ENCODE measurements around the gene MAP3K15.
"Not testable (repeated sequence)": the region's sequence is repeated elsewhere in the genome, so short reads cannot be mapped to it uniquely, and the experiment has no call there.

Gene MAP3K15

DNA sequence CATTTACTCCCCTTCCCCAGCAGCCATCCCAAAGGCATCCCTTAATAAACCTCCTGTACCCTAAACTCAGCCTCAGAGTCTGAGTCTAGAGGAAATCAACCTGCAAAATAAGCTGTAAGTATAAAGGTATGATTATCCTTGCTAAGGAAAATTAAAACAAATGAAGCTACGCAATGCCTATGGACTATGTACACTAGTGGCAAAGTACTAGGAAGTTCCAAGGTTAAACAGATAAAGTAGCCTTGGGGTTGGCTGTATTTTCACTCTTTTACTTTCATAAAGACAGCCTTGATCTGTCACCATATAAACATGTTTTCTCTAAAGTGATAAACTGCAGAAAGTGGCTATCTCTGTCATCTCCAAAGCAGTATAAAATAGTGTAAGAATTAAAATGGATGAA lies 35.9 kb downstream of the MAP3K15 start:
- Histone ChIP-seq H3K36me3 (ENCODE audit: control insufficient read depth, insufficient read depth, low read length) (no peaks in the 10 kb centered on the region), H3K4me3 (ENCODE audit: low read depth, low read length) (no peak overlapping the region), H3K4me1 (ENCODE audit: control insufficient read depth, insufficient read depth, low read length) (no peaks in the 10 kb centered on the region), H3K27ac (ENCODE audit: low read depth, low read length) (no peak overlapping the region), H3K27me3 (ENCODE audit: control insufficient read depth, insufficient read depth, low read length) (no peaks in the 10 kb centered on the region), H3K9ac (ENCODE audit: low read depth, low read length) (no peak overlapping the region), H3K9me3 (ENCODE audit: control insufficient read depth, insufficient read depth, low read length) (peaks cover 18% of the 10 kb centered on the region)

DNA sequence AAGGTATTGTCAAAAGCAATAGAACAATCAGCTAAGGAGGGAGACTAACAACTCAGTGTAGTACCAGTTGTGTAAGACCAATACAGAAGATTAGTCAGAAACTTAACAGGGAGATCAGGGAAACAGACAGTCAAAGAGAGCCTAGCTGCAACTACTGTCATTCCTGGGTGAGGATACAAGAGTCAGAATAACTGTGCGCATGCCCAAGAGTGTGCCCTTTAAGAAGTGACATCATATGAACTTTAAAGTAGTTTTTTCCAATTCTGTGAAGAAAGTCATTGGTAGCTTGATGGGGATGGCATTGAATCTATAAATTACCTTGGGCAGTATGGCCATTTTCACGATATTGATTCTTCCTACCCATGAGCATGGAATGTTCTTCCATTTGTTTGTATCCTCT lies 46.9 kb downstream of the MAP3K15 start:
- H3K4me1 ChIP-seq (ENCODE audit: control insufficient read depth, insufficient read depth, low read length); H3K27me3 ChIP-seq (ENCODE audit: control insufficient read depth, insufficient read depth, low read length); H3K9me3 ChIP-seq (ENCODE audit: control insufficient read depth, insufficient read depth, low read length); H3K9ac ChIP-seq (ENCODE audit: low read depth, low read length); H3K27ac ChIP-seq (ENCODE audit: low read depth, low read length); H3K4me3 ChIP-seq (ENCODE audit: low read depth, low read length); H3K36me3 ChIP-seq (ENCODE audit: control insufficient read depth, insufficient read depth, low read length): not testable (repeated sequence)

DNA sequence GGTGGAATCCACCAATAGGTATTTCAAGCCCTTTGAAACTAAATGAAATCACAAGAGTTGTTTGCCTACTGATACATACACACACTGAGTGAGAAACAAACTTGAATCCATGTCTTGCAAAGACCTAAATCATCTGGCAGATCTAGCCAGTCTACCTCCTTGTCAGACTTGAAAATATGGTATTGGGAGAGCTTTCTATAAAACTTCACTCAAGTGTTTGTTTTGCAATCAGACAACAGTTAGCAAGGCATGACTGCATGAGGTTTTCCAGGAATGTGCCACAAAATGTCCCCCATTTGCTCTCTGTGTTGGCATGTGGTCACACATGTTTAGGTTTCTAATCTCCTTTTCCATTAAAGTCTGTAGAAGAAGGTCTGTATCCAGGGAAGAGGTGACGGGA lies 52.4 kb downstream of the MAP3K15 start:
- H3K9me3 ChIP-seq (ENCODE audit: control insufficient read depth, insufficient read depth, low read length): peaks cover 4% of the 10 kb centered on the region

DNA sequence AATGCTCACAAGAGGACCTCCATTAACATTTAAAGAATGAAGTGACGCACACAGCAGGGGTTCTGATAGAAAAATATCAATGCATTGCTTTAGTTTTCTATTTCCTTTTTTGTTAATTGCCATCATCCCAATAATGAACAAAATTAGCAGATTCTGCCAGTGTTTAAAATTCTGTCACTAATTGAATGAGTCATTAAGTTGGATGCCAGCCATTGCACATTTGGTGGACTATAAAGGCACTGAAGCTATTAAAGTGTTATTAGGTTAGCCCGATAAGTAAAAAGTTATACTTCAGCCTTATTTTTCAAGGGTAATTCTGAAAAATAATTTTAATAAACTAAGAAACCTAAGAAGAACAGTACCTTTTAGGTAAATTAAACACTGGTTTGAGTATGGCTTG lies 53.1 kb downstream of the MAP3K15 start:
- Histone ChIP-seq H3K27me3 (ENCODE audit: control insufficient read depth, insufficient read depth, low read length) (no peaks in the 10 kb centered on the region), H3K4me1 (ENCODE audit: control insufficient read depth, insufficient read depth, low read length) (no peaks in the 10 kb centered on the region), H3K4me3 (ENCODE audit: low read depth, low read length) (no peak overlapping the region), H3K9me3 (ENCODE audit: control insufficient read depth, insufficient read depth, low read length) (peaks cover 4% of the 10 kb centered on the region), H3K9ac (ENCODE audit: low read depth, low read length) (no peak overlapping the region), H3K36me3 (ENCODE audit: control insufficient read depth, insufficient read depth, low read length) (no peaks in the 10 kb centered on the region), H3K27ac (ENCODE audit: low read depth, low read length) (no peak overlapping the region)

More for the DNA sequence above, 52.4 kb downstream of the MAP3K15 start:
- Histone ChIP-seq H3K4me3 (ENCODE audit: low read depth, low read length) (no peak overlapping the region), H3K27ac (ENCODE audit: low read depth, low read length) (no peak overlapping the region), H3K9ac (ENCODE audit: low read depth, low read length) (no peak overlapping the region), H3K4me1 (ENCODE audit: control insufficient read depth, insufficient read depth, low read length) (no peaks in the 10 kb centered on the region), H3K36me3 (ENCODE audit: control insufficient read depth, insufficient read depth, low read length) (no peaks in the 10 kb centered on the region), H3K27me3 (ENCODE audit: control insufficient read depth, insufficient read depth, low read length) (no peaks in the 10 kb centered on the region)

DNA sequence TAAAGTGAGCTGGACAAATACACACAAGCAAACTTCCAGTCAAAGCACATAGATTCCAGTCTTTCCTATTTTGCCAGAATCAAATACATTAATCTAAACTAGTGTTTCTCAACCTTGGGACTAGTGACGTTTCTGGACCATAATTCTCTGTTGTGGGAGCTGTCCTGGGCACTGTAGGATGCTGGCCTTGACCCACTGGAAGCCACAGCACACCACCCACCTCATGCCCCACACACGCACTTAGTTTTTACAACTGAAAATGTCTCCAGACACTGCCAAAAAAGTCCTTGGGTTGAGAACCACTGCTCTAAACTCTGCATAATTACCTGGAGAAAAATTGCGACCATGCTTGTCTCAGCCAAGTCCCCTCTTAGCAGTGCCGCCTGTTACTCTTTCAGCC lies 57.6 kb downstream of the MAP3K15 start:
- H3K4me3 ChIP-seq (ENCODE audit: low read depth, low read length): no peak overlapping the region
- H3K27me3 ChIP-seq (ENCODE audit: control insufficient read depth, insufficient read depth, low read length): no peaks in the 10 kb centered on the region
- peaks cover 6% of the 10 kb centered on the region; the same call in 1 of the 2 replicates for H3K36me3 ChIP-seq (ENCODE audit: control insufficient read depth, insufficient read depth, low read length)
- peaks cover 8% of the 10 kb centered on the region; the same call in 1 of the 2 replicates for H3K9me3 ChIP-seq (ENCODE audit: control insufficient read depth, insufficient read depth, low read length)
- no peak overlapping the region for H3K9ac ChIP-seq (ENCODE audit: low read depth, low read length)
- H3K27ac ChIP-seq (ENCODE audit: low read depth, low read length): no peak overlapping the region
- H3K4me1 ChIP-seq (ENCODE audit: control insufficient read depth, insufficient read depth, low read length): no peaks in the 10 kb centered on the region

DNA sequence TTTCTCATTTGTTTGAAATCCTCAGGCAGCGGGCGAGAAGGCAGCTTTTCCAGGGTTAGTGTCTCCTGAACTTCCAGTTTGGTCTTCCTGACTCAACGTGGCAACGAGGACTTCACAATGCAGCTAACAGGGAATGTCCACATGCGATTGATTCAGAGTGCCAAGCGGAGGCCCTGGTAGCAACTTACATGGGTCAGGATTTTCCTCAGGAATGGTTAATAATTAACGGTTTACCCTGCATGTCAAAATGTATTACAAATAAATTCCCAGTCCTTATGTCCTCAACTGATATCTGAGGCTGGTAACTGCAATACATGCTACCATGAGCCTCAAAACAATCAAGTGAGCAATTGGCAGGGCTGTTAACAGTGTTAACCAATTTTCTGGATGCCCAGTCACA lies 67.2 kb downstream of the MAP3K15 start:
- Histone ChIP-seq H3K9ac (ENCODE audit: low read depth, low read length) (no peak overlapping the region), H3K27ac (ENCODE audit: low read depth, low read length) (no peak overlapping the region), H3K9me3 (ENCODE audit: control insufficient read depth, insufficient read depth, low read length) (no peaks in the 10 kb centered on the region; the same call in 1 of the 2 replicates), H3K4me3 (ENCODE audit: low read depth, low read length) (no peak overlapping the region), H3K4me1 (ENCODE audit: control insufficient read depth, insufficient read depth, low read length) (no peaks in the 10 kb centered on the region), H3K36me3 (ENCODE audit: control insufficient read depth, insufficient read depth, low read length) (no peaks in the 10 kb centered on the region), H3K27me3 (ENCODE audit: control insufficient read depth, insufficient read depth, low read length) (no peaks in the 10 kb centered on the region)

DNA sequence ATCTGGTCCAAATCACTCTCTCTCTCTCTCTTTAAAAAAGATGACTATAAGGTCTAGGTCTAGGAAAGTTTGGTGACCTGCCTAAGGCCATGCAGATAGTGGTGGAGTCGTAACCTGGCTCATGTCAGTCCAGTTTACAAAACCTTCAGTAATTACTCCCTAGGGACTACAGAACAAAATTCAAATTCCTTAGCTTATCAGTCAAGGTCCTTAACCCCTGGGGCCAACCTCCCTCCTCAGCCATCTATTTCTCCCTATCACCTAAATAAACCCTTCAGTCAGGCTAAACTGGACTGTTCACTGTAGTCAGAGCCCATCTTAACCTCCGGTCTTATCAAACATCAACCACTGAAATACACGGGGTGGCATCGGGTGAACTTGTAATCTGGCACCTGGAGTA lies 68.9 kb downstream of the MAP3K15 start:
- H3K27ac ChIP-seq (ENCODE audit: low read depth, low read length): no peak overlapping the region
- H3K4me1 ChIP-seq (ENCODE audit: control insufficient read depth, insufficient read depth, low read length): no peaks in the 10 kb centered on the region
- no peaks in the 10 kb centered on the region; the same call in 1 of the 2 replicates for H3K9me3 ChIP-seq (ENCODE audit: control insufficient read depth, insufficient read depth, low read length)
- H3K27me3 ChIP-seq (ENCODE audit: control insufficient read depth, insufficient read depth, low read length): no peaks in the 10 kb centered on the region
- H3K9ac ChIP-seq (ENCODE audit: low read depth, low read length): no peak overlapping the region
- H3K4me3 ChIP-seq (ENCODE audit: low read depth, low read length): no peak overlapping the region
- H3K36me3 ChIP-seq (ENCODE audit: control insufficient read depth, insufficient read depth, low read length): no peaks in the 10 kb centered on the region

DNA sequence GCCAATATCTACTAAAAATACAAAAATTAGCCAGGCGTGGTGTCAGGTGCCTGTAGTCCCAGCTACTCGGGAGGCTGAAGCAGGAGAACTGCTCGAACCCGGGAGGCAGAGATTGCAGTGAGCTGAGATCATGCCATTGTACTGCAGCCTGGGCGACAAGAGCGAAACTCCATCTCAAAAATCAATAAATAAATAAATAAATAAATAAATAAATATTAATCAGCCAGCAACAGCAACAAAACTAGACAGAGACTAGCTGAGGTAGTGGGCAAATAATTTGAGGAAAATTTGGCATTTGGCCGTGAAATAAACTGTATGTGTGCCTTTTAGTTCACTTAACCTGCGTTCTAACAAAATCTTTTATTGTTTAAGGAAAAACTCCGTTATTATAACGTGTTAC lies 69.5 kb downstream of the MAP3K15 start:
- H3K4me1 ChIP-seq (ENCODE audit: control insufficient read depth, insufficient read depth, low read length); H3K27ac ChIP-seq (ENCODE audit: low read depth, low read length); H3K9ac ChIP-seq (ENCODE audit: low read depth, low read length); H3K9me3 ChIP-seq (ENCODE audit: control insufficient read depth, insufficient read depth, low read length); H3K36me3 ChIP-seq (ENCODE audit: control insufficient read depth, insufficient read depth, low read length); H3K4me3 ChIP-seq (ENCODE audit: low read depth, low read length); H3K27me3 ChIP-seq (ENCODE audit: control insufficient read depth, insufficient read depth, low read length): not testable (repeated sequence)

DNA sequence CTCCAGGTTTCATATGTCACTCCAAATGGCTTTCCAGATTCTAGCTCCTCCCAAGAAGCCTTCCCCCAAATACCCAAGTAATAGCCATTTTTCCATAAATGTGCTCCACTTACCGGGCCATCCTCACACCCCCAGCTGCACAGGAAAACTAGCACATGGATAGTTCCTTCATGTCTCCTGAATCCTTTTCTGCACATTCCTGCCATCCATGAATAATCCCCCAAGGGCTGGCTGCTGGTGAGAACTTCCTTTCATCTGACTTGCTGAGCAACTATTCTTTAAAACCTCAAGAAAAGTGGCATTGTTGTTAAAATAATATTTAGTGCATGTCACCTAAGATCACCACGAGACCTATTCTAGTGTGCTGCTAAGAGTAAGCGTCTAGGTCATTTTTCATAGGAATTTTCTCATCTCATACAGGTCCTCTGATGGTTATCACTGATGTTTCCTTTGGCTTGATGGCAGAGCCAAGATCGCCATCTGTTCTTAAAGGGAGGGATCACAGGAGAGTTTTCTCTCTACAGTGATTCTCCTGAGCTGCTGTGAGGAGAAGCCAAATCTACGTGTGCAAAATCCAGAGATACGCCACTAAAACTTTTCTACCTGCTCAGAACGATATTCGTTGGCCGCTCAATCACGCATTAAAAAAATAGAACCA lies 71.3 kb downstream of the MAP3K15 start:
- Histone ChIP-seq H3K36me3 (ENCODE audit: control insufficient read depth, insufficient read depth, low read length) (no peaks in the 10 kb centered on the region), H3K9me3 (ENCODE audit: control insufficient read depth, insufficient read depth, low read length) (no peaks in the 10 kb centered on the region; the same call in 1 of the 2 replicates), H3K9ac (ENCODE audit: low read depth, low read length) (no peak overlapping the region), H3K4me1 (ENCODE audit: control insufficient read depth, insufficient read depth, low read length) (no peaks in the 10 kb centered on the region), H3K4me3 (ENCODE audit: low read depth, low read length) (no peak overlapping the region), H3K27me3 (ENCODE audit: control insufficient read depth, insufficient read depth, low read length) (no peaks in the 10 kb centered on the region), H3K27ac (ENCODE audit: low read depth, low read length) (no peak overlapping the region)

DNA sequence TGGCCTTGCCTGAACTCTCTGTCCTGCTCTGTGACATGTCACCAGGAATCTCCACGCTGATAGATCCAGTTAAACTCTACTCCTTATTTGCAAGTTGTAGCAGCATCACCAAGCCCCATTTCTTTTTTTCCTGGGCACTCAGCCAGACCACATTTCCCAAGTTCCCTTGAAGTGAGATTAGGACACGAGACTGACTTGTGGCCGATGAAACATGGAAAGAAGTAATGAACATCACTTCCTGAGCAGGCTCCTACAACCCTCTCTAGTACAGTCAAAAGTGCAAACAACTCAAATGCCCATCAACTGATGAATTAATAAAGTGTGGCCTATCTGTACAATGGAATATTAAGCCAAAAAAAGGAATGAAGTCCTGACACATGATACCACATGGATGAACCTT lies 74.6 kb downstream of the MAP3K15 start:
- Histone ChIP-seq H3K27me3 (ENCODE audit: control insufficient read depth, insufficient read depth, low read length) (no peaks in the 10 kb centered on the region), H3K9ac (ENCODE audit: low read depth, low read length) (no peak overlapping the region), H3K27ac (ENCODE audit: low read depth, low read length) (no peak overlapping the region), H3K4me1 (ENCODE audit: control insufficient read depth, insufficient read depth, low read length) (no peaks in the 10 kb centered on the region), H3K36me3 (ENCODE audit: control insufficient read depth, insufficient read depth, low read length) (no peaks in the 10 kb centered on the region), H3K4me3 (ENCODE audit: low read depth, low read length) (no peak overlapping the region), H3K9me3 (ENCODE audit: control insufficient read depth, insufficient read depth, low read length) (no peaks in the 10 kb centered on the region; the same call in none of the 2 replicates)

DNA sequence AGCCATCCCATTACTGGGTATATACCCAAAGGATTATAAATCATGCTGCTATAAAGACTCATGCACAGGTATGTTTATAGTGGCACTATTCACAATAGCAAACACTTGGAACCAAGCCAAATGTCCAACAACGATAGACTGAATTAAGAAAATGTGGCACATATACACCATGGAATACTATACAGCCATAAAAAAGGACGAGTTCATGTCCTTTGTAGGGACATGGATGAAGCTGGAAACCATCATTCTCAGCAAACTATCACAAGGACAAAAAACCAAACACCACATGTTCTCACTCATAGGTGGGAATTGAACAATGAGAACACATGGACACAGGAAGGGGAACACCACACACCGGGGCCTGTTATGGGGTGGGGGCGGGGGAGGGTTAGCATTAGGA lies 92.6 kb downstream of the MAP3K15 start:
- H3K27me3 ChIP-seq (ENCODE audit: control insufficient read depth, insufficient read depth, low read length); H3K36me3 ChIP-seq (ENCODE audit: control insufficient read depth, insufficient read depth, low read length): not testable (repeated sequence)
- H3K9me3 ChIP-seq (ENCODE audit: control insufficient read depth, insufficient read depth, low read length): peaks cover 14% of the 10 kb centered on the region

More for the DNA sequence above, 92.6 kb downstream of the MAP3K15 start:
- not testable (repeated sequence) for H3K27ac ChIP-seq (ENCODE audit: low read depth, low read length); H3K4me3 ChIP-seq (ENCODE audit: low read depth, low read length); H3K9ac ChIP-seq (ENCODE audit: low read depth, low read length); H3K4me1 ChIP-seq (ENCODE audit: control insufficient read depth, insufficient read depth, low read length)

Data from HUES48 (cell line).